Measurements from ENCODE around the gene FIS1.
"Not testable (repeated sequence)": the region's sequence is repeated elsewhere in the genome, so short reads cannot be mapped to it uniquely, and the experiment has no call there.

FIS1 gene

DNA sequence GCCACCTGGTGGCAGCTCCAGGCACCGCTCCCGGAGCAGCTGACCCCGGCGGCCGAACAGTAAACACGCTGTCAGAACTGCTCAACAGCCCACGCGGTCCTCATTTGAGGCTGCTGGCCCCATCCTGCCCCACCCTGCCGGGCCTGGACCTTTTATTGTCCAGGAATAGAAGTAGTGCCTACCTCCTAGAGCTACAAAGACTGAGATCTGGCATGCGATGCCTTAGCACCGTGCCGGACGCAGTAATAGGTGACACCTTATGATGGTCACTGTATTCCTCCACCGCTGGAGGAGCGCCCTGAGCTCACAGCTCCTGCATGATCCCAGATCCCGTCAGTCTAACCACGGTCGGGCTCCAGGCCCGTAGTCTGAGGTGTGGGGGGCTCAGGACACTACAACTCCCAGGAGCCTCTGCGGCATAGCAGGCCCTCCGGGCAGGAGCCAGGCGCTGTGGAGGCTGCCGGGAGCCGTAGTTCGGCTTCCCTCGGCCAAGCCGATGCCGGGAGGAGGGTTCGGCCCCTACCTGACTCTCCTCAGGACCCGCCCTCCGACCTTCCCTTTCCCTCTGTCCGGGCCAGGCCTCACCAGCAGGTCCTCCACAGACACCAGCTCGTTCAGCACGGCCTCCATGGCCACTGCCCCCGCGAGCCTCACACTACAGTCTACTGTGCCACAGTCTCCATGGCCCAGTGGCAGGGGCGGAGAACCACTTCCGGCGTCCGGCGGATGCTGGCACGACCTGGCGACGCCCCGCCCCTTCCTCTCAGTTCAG, at the start of gene FIS1:
Gene FIS1 (minus strand): TSS at position 707 of the 772 bp plus-strand sequence. CDS start 77 bp downstream, at position 630.
- peak; percentile 84 for DNase-seq

DNA sequence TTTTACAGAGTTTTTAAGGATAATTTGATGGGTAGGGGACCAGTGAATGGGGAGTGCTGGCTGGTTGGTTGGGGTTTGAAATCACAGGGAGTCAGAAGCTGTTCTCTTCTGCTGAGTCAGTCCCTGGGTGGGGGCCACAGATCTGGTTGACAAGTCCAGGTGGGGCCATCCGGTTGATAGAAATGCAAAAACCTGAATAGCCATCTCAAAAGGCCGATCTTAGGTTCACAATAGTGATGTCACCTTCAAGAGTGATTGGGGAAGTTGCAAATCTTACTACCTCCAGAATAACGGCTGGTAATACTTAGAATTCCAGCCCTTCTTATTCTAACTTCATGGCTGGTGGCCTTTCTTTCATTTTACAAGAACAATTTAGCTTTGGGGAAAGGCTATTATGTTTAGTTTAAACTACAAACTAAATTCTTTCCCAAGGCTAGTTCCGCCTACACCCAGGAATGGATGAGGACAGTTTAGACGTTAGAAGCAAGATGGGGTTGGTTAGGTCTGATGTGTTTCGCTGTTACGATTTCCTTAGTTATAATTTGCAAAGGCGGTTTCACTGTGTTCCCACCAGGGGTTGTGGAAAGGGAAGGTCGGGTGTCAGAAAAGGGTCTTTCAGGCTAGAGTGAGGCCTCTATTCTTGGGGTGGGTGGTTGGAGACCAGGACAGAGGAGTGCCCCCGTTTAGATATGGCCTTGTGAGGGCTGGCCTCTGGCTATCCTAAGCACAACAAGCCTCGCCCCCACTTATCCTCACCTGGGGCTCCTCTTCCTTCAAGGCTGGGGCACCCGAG, 49.4 kb upstream of the FIS1 start:
- no peak for DNase-seq

DNA sequence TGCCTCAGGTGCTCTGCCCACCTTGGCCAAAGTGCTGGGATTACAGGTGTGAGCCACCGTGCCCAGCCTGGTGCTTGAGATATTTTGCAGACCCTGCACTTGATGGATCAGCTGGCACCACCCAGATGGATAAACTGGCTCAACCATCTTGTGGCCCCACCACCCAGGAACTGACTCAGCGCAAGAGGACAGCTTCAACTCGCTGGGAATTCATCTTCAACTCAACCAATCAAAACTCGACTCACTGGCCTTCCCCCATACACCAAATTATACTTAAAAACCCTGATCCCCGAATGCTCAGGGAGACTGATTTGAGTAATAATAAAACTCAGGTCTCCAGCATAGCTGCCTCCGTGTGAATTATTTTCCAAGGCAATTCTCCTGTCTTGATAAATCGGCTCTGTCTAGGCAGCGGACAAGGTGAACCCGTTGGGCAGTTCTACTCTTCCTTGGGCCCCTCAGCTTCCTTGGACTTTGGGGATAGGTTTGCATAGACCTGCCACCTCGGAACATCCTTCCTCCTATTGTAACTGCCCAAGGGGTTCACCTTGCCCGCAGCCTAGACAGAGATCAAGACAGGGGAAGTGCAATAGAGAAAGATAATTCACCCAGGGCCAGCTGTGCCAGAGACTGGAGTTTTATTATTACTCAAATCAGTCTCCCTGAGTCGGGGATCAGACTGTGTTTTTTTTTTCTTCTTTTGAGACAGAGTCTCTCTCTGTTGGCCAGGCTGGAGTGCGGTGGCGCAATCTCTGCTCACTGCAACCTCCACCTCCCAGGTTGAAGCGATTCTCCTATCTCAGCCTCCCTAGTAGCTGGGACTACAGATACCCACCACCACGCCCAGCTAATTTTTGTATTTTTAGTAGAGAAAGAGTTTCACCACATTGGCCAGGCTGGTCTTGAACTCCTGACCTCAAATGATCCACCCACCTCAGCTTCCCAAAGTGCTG, 48.5 kb upstream of the FIS1 start:
- not testable (repeated sequence) for DNase-seq

DNA sequence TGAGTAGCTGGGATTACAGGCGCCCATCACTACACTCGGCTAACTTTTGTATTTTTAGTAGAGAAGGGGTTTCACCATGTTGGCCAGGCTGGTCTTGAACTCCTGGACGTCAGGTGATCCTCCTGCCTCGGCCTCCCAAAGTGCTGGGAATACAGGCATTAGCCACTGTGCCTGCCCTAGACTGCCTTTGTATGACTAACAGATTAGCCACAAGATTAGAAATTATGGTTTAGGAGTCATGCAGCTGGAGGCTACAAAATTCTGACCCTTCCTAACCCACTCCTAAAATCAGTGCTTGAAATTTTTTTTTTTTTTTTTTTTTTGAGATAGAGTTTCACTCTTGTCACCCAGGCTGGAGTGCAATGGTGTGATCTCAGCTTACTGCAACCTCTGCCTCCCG, 47.7 kb upstream of the FIS1 start:
- DNase-seq: not testable (repeated sequence)

DNA sequence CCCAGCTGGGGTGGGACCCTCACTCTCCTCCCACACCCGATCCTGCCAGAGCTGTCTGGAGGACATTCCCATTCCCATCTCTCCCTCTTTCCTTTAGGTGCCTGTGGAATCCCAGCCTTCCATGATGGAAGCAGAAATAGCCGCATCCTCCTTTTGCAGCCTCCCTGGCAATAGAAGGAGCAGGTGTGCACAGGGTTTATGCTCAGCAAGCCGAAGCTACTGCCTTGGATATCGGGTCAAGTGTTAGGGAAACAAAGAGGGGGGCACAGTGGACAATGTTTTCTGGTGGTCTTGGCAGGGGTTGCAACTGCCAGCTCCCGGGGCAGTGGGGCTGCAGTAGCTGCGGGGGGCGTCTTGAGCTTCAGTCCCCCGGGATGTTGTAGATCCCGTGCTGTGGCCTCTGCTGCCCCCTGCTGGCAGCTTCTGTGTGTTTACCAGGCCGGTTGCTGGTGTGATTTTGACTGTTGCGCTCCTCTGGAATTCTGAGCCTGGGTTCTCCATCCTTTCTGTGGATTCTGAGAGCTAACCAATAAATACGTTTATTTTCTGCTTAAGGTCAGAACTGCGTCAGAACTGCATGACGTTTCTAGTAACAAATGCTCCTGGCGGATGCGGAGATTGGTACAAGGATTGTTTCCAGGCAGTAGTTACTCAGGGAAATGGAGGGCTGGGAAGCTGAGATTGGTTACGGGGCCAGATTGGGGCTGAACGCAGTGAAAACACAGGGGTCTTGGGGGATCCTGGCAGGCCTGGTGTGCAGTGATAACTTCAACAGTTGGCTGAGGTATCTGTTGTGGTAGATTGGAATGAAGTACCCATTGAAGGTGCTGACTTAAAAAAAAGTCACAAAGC, 45.5 kb upstream of the FIS1 start:
- DNase-seq: not testable (repeated sequence)

DNA sequence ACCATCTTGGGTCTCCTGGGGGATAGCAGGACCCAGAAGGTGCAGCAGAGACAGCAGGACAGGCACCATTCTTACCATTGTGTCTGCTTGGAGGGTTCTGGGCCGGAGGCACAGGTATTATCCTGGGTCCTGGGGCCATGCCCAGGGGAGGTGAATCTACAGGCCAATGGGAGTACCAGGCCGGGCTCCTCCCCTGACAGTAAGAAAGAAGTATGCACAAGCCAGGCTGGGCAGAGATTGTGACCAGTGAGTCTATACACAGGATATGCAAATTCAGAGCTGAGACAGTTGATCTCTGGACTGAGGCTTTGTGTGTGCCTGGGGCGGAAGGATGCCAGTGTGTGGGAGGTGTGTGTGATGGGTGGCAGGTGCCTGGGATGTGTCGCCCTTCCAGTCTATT, 44.8 kb upstream of the FIS1 start:
- not testable (repeated sequence) for DNase-seq

DNA sequence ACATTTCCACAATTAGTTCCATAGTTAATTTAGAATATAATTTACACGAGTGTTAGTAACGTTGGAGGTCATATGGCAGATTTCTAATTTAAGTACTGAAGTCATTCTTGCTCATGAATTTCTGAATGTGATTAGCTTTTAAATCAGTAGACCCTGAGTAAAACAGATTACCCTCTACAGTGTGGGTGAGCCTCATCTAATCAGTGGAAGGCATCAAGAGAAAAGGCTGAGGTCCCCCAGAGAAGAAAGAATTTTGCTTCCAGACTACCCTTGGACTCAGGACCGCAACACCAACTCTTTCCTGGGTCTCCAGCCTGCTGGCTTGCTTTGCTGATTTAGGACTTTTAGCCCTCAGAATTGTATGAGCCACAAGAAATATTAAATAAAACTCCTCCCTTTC, 43.6 kb upstream of the FIS1 start:
- no peak for DNase-seq

DNA sequence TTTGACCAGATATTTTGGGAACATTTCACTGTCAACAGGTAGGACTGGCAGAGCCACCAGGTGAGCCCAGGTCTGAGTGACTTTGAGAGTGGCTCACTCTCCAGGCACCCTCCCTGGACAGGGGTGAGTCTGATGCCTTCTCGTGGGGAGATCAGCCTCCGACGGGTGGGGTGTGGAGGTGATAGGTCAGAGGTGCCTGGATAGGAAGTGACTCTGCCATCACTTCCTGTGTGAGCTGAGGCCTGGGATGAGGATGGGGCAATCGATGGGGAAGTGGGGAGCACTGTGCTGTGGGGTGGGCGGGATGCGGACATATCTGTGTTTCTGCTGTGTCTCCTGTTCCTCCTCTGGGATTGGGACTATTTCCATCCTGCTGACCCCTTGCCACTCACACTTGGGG, 42.2 kb upstream of the FIS1 start:
- no peak for DNase-seq

DNA sequence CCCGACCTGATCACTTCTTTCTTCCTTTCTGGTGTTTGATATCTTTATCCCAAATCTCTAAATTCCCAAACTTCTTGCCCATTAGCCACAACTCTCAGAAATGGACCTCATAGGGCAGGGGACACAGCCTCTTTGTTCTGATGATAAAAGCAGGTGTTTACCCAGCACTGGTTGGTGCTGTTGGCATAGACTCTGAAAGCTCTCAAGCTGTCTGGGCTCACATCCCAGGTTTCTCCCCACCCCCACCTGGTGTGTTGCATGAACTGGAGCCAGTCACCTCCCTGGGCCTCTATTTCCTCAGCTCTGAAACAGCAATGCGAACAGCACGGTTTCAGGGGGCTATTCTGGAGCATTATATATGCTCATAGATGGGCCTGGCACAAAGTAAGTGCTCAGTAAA, 41.0 kb upstream of the FIS1 start:
- not testable (repeated sequence) for DNase-seq

DNA sequence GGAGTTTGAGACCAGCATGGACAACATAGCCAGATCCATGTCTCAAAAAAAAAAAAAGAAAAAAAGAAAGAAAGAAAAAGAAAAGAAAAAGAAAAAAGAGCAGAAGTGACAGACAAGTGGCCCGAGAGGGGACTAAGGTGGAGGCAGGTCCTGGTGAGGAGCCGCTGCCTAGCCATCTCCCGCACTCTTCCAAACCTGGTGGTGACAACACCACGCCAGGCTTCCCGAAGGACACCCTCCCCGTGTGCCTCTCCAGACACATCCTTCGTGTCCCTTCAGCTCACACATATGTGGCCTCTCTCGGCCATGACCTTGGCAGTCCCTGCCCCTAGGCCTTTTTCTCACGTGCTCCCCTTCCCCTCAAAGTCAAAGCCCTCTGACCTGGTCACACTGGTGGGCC, 40.3 kb upstream of the FIS1 start:
- DNase-seq: no peak

DNA sequence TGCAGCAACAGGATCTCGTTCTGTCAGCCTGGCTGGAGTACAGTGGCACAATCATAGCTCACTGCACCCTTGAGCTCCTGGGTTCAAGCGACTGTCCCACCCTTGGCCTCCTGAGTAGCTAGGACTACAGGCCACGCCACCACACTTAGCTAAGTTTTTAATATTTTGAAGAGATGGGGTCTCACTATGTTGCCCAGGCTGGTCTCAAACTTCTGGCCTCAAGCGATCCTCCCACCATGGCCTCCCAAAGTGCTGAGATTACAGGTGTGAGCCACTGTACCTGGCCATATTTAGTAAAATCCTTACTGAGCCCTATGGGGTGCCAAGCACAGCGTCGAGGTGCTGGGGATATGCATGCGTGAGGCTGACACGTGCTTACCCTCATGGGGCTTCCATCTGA, 36.0 kb upstream of the FIS1 start:
- not testable (repeated sequence) for DNase-seq

DNA sequence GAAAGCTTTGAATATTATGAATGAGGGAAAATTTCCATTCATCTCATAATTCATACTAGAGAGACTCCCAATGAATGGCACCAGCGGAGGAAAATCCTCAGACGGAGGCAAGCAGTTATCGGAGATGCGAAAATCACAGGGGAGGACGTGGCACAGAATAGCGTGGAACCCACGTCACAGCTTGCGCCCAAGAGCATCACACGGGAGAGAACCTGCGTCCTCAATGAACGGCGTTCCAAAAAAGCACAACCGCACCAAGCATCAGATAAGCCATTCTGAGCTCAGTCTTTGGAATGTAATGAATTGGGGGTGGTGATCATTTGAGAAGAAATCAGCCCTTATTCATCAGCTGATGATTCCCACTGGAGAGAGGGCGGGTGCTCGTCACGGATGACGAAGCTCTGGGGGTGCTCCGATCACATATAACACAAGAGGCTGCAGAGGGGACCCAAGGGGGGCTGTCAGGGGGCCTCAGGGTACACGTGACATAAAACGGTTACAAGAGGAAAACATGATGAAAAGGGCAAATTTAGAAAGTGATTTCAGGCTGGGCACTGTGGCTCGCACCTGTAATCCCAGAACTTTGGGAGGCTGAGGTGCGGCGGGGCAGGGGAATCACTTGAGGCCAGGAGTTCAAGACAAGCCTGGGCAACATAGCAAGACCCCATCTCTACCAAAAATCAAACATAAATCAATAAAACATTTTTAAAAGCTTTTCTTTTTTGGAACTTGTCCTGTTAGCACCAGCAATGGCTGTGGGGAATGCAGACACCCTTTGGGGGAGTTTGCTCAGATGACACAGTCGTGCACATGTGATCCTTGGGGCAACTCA, 33.8 kb upstream of the FIS1 start:
- DNase-seq: no peak

DNA sequence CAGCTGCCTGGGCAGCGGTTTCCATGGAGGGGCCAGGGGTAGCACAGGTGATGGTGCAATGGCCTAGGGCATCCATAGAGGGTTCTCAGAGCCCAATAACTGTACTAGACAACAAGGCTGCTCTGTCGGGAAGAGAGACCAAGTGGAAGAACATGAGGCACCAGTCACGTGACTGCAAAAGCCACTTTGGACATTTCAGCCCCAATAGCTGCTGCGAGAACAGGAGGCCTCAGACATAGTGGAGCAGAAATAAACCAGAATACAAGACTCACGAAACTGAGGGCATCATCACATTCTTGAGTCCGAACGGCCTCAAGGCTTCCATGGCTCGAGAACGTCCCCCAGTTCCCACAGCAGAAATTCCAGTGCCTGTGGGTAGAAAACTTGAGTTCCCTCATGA, 32.3 kb upstream of the FIS1 start:
- no peak for DNase-seq

DNA sequence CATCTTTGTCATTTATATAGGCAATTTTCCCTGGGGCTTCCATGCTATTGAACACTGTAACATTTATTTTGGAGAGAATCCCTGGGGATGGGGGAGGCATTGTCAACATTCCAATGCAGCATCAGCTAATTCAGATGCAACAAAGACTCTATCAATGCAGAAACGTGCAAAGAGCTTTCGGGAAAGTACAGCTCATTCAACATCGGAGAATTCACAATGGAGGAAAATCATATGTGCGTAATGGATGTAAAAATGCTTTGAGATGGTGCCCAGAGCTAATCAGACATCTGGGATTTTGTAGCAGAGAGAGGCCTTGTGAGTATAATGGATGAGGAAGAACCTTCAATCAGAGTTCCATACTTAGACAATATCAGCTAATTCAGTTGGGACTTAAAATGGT, 28.3 kb upstream of the FIS1 start:
- no peak for DNase-seq

DNA sequence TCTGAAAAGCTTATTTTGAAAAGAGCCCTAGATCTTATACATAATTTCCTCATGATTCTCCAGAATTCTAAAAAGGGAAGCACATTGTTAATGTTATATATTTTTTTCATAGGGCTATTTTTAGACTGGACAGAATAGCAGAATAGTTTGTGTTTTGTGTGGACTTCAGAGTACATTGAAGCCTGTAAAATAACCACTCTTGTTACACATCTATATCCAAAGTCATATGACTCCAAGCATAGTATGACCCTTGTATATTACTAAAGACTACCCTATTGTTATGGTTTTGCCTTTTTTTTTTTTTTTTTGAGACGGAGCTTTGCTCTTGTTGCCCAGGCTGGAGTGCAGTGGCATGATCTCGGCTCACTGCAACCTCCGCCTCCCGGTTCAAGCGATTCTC, 26.1 kb upstream of the FIS1 start:
- no peak for DNase-seq

DNA sequence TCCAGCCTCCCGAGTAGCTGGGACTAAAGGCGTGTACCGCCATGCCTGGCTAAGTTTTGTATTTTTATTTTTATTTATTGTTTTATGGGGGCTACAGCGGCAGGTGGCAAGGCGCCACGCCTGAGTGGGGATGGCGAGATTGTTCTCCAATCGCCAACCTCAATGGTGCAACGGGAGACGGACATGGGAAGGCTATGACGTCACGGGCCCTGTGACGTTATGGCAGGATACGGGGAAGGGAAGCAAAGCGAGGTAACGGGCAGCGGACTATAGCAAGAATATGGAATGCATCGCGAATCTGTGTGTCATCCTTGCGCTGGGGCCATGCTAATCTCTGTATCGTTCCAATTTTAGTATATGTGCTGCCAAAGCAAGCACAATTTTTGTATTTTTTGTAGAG, 24.8 kb upstream of the FIS1 start:
- DNase-seq: no peak

DNA sequence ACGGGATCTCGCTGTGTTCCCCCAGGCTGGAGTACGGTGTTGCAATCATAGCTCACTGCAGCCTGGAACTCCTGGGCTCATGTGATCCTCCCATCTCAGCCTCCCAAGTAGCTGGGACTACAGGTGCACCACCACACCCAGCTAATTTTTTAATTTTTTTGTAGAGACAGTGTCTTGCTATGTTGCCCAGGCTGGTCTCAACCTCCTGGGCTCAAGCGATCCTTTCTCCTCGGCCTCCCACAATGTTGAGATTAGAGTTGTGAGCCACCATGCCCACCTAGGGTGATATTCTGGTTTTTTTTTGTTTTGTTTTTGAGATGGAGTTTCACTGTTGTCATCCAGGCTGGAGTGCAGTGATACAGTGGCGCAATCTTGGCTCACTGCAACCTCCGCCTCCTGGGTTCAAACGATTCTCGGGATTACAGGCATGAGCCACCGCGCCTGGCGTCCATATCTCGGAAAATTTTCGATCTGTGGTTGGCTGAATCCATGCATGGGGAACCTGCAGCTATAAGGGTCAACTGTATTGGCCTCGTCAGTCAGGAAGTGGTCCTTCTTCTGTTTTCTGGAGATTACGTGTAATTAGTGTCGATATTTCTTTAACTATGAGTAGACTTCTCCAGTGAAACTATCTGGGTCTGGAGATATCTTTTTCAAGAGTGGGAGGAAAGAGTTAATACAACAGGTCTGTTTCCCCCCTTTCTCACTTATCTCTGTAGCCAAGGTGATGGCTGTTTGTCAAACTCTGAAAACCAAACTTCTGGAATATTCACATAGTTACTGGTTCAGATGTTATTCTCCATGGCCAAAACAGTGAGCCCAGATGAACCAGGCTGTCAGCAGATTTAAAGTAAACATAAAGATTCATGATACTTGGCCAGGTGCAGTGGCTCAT, 21.0 kb upstream of the FIS1 start:
- no peak for DNase-seq

DNA sequence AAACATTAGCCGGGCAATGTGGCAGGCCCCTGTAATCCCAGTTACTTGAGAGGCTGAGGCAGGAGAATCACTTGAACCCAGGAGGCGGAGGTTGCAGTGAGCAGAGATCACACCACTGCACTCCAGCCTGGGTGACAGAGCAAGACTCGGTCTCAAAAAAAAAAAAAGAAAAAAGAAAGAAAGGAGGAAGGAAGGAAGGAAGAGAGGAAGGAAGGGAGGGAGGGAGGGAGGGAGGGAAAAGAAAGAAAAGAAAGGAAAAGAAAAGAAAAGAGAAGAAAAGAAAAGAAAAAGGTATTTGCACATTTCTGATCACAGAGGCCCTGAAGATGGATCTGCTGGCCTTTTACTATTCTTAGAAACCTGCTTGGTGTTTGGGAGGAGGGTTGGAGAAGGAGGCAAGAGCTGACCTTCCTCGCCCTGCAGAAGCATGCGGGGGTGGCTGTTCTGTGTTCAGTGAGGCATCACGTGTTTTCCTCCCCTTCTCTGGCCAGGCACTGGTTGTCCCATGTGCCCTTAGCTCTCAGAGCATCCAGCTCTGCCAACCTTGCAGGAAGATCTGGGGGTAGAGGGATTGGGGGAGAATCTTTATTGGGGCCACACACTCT, 19.3 kb upstream of the FIS1 start:
- not testable (repeated sequence) for DNase-seq

DNA sequence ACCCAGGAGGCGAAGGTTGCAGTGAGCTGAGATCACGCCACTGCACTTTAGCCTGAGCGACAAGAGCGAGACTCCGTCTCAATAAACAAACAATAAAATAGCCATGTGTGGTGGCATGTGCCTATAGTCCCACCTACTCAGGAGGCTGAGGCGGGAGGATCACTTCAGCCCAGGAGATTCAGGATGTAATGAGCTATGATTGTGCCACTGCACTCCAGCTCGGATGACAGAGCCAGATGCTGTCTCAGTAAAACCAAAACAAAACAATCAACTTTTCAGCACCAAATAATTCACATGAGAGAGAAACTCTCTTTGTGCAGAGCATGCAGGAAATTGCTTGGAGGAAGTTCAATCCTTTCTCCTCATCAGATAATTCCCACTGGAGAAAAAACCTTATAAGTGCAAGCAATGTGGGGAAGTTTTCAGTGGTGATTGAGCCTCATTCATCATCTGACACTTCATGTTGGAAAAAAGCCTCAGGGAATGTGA, 13.4 kb upstream of the FIS1 start:
- DNase-seq: no peak
